Measurements from ENCODE around the gene ANKS1B. TPM values are rescaled to one million over a fixed set of nuclear protein-coding genes. Genes with fewer than 3 reads are reported as not detected.

ANKS1B gene
- total RNA-seq, 1 experiment from 2014 or later: 5.8 TPM

- no peak for TF ChIP-seq MXD4 (CRISPR knock-in tag; IDR thresholded peaks at IDR 0.05; ENCODE audit: borderline replicate concordance)
- no peak for TF ChIP-seq ZNF512 (CRISPR knock-in tag; IDR thresholded peaks at IDR 0.05; ENCODE audit: borderline replicate concordance)
- no peak for TF ChIP-seq ZNF396 (CRISPR knock-in tag; IDR thresholded peaks at IDR 0.05; ENCODE audit: borderline replicate concordance)
- TF ChIP-seq ZBTB21 (CRISPR knock-in tag; IDR thresholded peaks at IDR 0.05; ENCODE audit: borderline replicate concordance): no peak
- no peak for TF ChIP-seq IRF2 (CRISPR knock-in tag; IDR thresholded peaks at IDR 0.05; ENCODE audit: borderline replicate concordance, low read depth)
- no peak for TF ChIP-seq ZSCAN18 (CRISPR knock-in tag; IDR thresholded peaks at IDR 0.05)
- no peak for TF ChIP-seq USF1 (CRISPR knock-in tag; IDR thresholded peaks at IDR 0.05)
- no peak for TF ChIP-seq ZNF425 (CRISPR knock-in tag; conservative IDR thresholded peaks at IDR 0.05)
- no peak for TF ChIP-seq GABPB1 (CRISPR knock-in tag; IDR thresholded peaks at IDR 0.05)
- TF ChIP-seq PREB (CRISPR knock-in tag; IDR thresholded peaks at IDR 0.05; ENCODE audit: borderline replicate concordance): no peak
- POLR2A ChIA-PET: no interaction called here
- no peaks in the 10 kb centered on the region for H3K4me1 Mint-ChIP-seq
- no peak overlapping the region for H3K4me3 Mint-ChIP-seq
- no peaks in the 10 kb centered on the region for H3K9me3 Mint-ChIP-seq
- no peaks in the 10 kb centered on the region for H3K27me3 Mint-ChIP-seq (ENCODE audit: low read depth)
- DNase-seq (ENCODE audit: low spot score): no peak
- no peak overlapping the region for H3K27ac Mint-ChIP-seq
- no peak for ATAC-seq
- CTCF ChIA-PET: no interaction called here
- H3K36me3 Mint-ChIP-seq: no peaks in the 10 kb centered on the region
These were observed 1191.6 kb downstream of the ANKS1B start for GRCh38 chr12:98793121-98793520.

GRCh38 chr12:98791406-98791805, 1193.3 kb downstream of the ANKS1B start:
- ChIA-PET POLR2A (no interaction called here), CTCF (no interaction called here)
- DNase-seq (ENCODE audit: low spot score): no peak
- Mint-ChIP-seq H3K9me3 (no peaks in the 10 kb centered on the region), H3K4me1 (no peaks in the 10 kb centered on the region), H3K27ac (no peak overlapping the region), H3K27me3 (ENCODE audit: low read depth) (no peaks in the 10 kb centered on the region), H3K4me3 (no peak overlapping the region), H3K36me3 (no peaks in the 10 kb centered on the region)
- peak; percentile 80; the same call in 1 of the 2 replicates for TF ChIP-seq ZNF121 (CRISPR knock-in tag; IDR thresholded peaks at IDR 0.05)
- no peak for TF ChIP-seq TP53 (CRISPR knock-in tag; IDR thresholded peaks at IDR 0.05)
- no peak for TF ChIP-seq MAX (CRISPR knock-in tag; IDR thresholded peaks at IDR 0.05)
- no peak for ATAC-seq

GRCh38 chr12:98788396-98788795, 1196.3 kb downstream of the ANKS1B start:
- no peak overlapping the region for H3K27ac Mint-ChIP-seq
- ATAC-seq (no peak), DNase-seq (ENCODE audit: low spot score) (no peak)
- H3K4me3 Mint-ChIP-seq: no peak overlapping the region
- no peaks in the 10 kb centered on the region for H3K27me3 Mint-ChIP-seq (ENCODE audit: low read depth)
- CTCF ChIA-PET: no interaction called here
- no peaks in the 10 kb centered on the region for H3K4me1 Mint-ChIP-seq
- POLR2A ChIA-PET: no interaction called here
- no peaks in the 10 kb centered on the region for H3K36me3 Mint-ChIP-seq
- no peaks in the 10 kb centered on the region for H3K9me3 Mint-ChIP-seq
- TF ChIP-seq E2F5 (CRISPR knock-in tag; IDR thresholded peaks at IDR 0.05) (no peak), ESRRA (CRISPR knock-in tag; IDR thresholded peaks at IDR 0.05; ENCODE audit: borderline replicate concordance) (no peak), ZBTB43 (CRISPR knock-in tag; IDR thresholded peaks at IDR 0.05) (no peak), ZNF263 (CRISPR knock-in tag; IDR thresholded peaks at IDR 0.05; ENCODE audit: low read depth) (no peak), ETV6 (CRISPR knock-in tag; IDR thresholded peaks at IDR 0.05) (no peak), ZBTB21 (CRISPR knock-in tag; IDR thresholded peaks at IDR 0.05; ENCODE audit: borderline replicate concordance) (no peak), NFYB (CRISPR knock-in tag; conservative IDR thresholded peaks at IDR 0.05; ENCODE audit: low read depth) (no peak), CREB1 (CRISPR knock-in tag; IDR thresholded peaks at IDR 0.05) (no peak), NFATC4 (CRISPR knock-in tag; IDR thresholded peaks at IDR 0.05) (no peak), USF2 (CRISPR knock-in tag; IDR thresholded peaks at IDR 0.05) (no peak)
